Prostate gland (tissue), 2 donors: ENCODE results near the gene MCOLN1. TPM values are rescaled to one million over a fixed set of nuclear protein-coding genes. Genes with fewer than 3 reads are reported as not detected.

Experiments
- DNase-seq: peaks from one replicate; pipeline ENCODE4 v3.0.0-alpha.2; 2019; ENCODE audit warnings: low spot score
- H3K27ac ChIP-seq, 2 donors: fragments of 200-600 bp; sonication (generic); 2 replicates each; pipeline ENCODE4 v1.5.1; 2017 to 2019
- H3K27me3 ChIP-seq: fragments of 200-600 bp; sonication (generic); replicated peaks from 2 replicates; pipeline ENCODE4 v1.5.1; 2019; ENCODE audit not compliant: insufficient read depth
- H3K36me3 ChIP-seq, 2 donors: fragments of 200-600 bp; sonication (generic); 1 replicate in 1 of 2; 2 replicates in 1 of 2; pipeline versions ENCODE4 v1.5.1 to v1.8.1; 2017 to 2019
- H3K4me1 ChIP-seq: fragments of 200-600 bp; sonication (generic); replicated peaks from 2 replicates; pipeline ENCODE4 v1.5.1; 2019
- H3K4me3 ChIP-seq, 2 donors: fragments of 200-600 bp; sonication (generic); 2 replicates each; pipeline ENCODE4 v1.5.1; 2017 to 2019
- H3K9me3 ChIP-seq: fragments of 200-600 bp; sonication (generic); 2 replicates; pipeline ENCODE4 v1.5.1; 2017
- POLR2A ChIP-seq: fragments of 450-650 bp; IDR thresholded peaks from one replicate; pipeline ENCODE4 v1.6.1; 2016; ENCODE audit warnings: antibody characterized with exemption, mild to moderate bottlenecking
- POLR2AphosphoS5 ChIP-seq: sonication (generic); formaldehyde crosslinking; IDR thresholded peaks from one replicate; pipeline ENCODE4 v1.6.1; 2017; ENCODE audit warnings: antibody characterized with exemption
- WGBS: methylation state at CpG from one replicate; pipeline ENCODE4 v1.1.5; 2018; 5-methylcytosine and 5-hydroxymethylcytosine counted together
- intact Hi-C: fragments of 100-400 bp; cut with DNase I; formaldehyde crosslinking; loops from one replicate; pipeline ENCODE4 v1.14.2; 2022
- total RNA-seq, 2 donors: library from RNA; depleted of rRNA; stranded (reverse); fragments of >200 nt; gene quantifications; one replicate each; pipeline ENCODE4 v1.1.0, GENCODE V29; 2016
- TF ChIP-seq, protein P1 (sequence below), 4 experiments: fragments of 200-600 bp in 2 of 4; fragments of 450-650 bp in 2 of 4; sonication (generic) in 2 of 4; IDR thresholded peaks; 1 replicate in 3 of 4; 2 replicates in 1 of 4; pipeline ENCODE4 v1.5.1; 2016 to 2019; ENCODE audit warnings: antibody characterized with exemption in 4 of 4, mild to moderate bottlenecking in 2 of 4, moderate library complexity in 2 of 4

The MCOLN1 gene
- total RNA-seq, 2 donors from 2014 or later = 13.4 to 24.8 TPM

DNA sequence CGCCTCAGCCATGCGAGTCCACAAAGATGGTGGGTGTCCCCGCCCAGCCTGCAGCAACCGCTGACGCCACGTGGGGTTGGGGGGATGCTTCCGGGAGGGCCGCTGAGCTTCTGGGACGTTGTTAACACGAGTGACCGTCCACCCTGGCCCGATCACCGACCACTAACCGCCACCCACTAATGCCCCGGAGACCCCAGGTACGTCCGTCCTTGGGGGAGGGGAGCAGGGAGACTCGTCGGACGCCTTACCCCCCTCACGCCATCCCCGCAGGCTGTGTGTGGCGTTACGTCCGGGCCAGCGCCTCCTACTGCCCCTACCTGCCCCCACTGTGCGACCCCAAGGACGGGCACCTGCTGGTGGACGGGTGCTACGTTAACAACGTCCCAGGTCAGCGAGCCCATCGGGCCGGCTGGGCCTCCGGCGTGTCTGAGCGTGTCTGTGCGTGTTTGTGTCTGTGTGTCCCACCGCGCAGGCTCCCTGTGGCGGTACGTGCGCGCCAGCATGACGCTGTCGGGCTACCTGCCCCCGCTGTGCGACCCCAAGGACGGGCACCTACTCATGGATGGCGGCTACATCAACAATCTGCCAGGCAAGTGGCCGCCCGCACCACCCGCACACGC lies 34.4 kb downstream of the MCOLN1 start:
- Histone ChIP-seq H3K9me3 (no peaks in the 10 kb centered on the region), H3K4me3 (no peak overlapping the region), H3K4me1 (no peaks in the 10 kb centered on the region), H3K27ac (no peak overlapping the region), H3K27me3 (no peaks in the 10 kb centered on the region), H3K36me3 (peaks cover 12 to 13% of the 10 kb centered on the region in 2 donors)
- WGBS = 95% methylated on average over 53 of the region's 54 CpGs
- no peak for TF ChIP-seq POLR2AphosphoS5
- no peak for TF ChIP-seq POLR2A
- TF ChIP-seq, protein P1, sequence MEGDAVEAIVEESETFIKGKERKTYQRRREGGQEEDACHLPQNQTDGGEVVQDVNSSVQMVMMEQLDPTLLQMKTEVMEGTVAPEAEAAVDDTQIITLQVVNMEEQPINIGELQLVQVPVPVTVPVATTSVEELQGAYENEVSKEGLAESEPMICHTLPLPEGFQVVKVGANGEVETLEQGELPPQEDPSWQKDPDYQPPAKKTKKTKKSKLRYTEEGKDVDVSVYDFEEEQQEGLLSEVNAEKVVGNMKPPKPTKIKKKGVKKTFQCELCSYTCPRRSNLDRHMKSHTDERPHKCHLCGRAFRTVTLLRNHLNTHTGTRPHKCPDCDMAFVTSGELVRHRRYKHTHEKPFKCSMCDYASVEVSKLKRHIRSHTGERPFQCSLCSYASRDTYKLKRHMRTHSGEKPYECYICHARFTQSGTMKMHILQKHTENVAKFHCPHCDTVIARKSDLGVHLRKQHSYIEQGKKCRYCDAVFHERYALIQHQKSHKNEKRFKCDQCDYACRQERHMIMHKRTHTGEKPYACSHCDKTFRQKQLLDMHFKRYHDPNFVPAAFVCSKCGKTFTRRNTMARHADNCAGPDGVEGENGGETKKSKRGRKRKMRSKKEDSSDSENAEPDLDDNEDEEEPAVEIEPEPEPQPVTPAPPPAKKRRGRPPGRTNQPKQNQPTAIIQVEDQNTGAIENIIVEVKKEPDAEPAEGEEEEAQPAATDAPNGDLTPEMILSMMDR (IDR thresholded peaks at IDR 0.05) = no peak
- DNase-seq = no peak
- intact Hi-C loops = no loop called here

DNA sequence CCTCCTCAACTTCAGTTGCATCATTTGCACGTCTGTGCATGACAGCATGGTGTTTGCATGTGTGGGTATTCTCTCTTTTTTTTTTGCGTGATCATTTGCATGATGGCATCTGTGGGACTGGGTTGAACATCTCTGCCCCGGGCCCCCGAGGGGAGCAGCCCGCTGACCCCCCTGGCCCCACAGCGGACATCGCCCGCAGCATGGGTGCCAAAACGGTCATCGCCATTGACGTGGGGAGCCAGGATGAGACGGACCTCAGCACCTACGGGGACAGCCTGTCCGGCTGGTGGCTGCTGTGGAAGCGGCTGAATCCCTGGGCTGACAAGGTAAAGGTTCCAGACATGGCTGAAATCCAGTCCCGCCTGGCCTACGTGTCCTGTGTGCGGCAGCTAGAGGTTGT lies 36.2 kb downstream of the MCOLN1 start:
- 93% methylated on average over 18 of the region's 18 CpGs for WGBS
- intact Hi-C loops = no loop called here
- Histone ChIP-seq H3K36me3 (peaks cover 12 to 13% of the 10 kb centered on the region in 2 donors), H3K9me3 (no peaks in the 10 kb centered on the region), H3K4me1 (no peaks in the 10 kb centered on the region), H3K27me3 (no peaks in the 10 kb centered on the region), H3K4me3 (no peak overlapping the region), H3K27ac (no peak overlapping the region)
- DNase-seq = no peak
- TF ChIP-seq POLR2AphosphoS5 = no peak
- TF ChIP-seq, protein P1 (IDR thresholded peaks at IDR 0.05) = no peak
- TF ChIP-seq POLR2A = no peak

DNA sequence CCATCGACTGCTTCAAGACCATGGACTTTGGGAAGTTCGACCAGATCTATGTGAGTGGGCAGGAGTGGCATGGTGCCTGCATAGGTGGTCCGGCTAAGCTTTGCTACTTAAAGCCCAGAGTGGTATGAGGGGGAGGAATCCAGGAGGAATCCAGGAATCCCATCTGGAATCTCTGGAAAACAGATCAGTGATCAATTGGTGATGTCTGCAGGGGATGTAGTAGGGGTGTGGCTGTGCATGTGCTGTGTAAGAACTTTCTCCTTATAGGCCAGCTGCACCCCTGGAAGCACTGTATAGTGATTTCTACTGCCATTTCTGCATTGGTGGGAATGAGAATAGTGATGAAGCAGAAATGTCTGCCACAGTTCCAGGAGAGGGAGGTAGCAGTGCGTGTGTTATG lies 36.7 kb downstream of the MCOLN1 start:
- no peak for DNase-seq
- Histone ChIP-seq H3K4me1 (no peaks in the 10 kb centered on the region), H3K27ac (no peak overlapping the region), H3K4me3 (no peak overlapping the region), H3K36me3 (peaks cover 12 to 13% of the 10 kb centered on the region in 2 donors), H3K9me3 (no peaks in the 10 kb centered on the region), H3K27me3 (no peaks in the 10 kb centered on the region)
- intact Hi-C loops = no loop called here
- TF ChIP-seq POLR2A = no peak
- TF ChIP-seq, protein P1 (IDR thresholded peaks at IDR 0.05) = no peak
- TF ChIP-seq POLR2AphosphoS5 = no peak
- WGBS = 67% methylated on average over 4 of the region's 4 CpGs

DNA sequence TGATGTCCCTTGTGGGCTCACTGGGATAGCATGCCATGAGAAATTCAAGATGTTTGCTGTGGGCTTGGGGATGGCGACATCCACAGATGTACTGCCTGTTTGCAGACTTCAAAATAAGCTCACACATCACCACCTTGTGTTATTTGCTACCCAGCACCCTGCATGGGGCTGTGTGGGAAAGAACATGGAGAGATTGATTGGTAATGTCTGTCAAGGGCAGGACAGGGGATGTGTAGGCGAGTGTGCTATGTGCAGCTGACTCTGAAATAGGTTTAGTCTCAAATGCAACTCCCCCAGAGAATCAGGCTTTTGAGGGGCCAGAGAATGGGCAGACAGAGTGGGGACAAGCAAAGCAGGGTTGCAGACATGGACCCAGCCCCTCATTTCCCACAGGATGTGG lies 37.8 kb downstream of the MCOLN1 start:
- Histone ChIP-seq H3K4me3 (no peak overlapping the region), H3K36me3 (peaks cover 12 to 13% of the 10 kb centered on the region in 2 donors), H3K9me3 (no peaks in the 10 kb centered on the region), H3K27me3 (no peaks in the 10 kb centered on the region), H3K4me1 (no peaks in the 10 kb centered on the region), H3K27ac (no peak overlapping the region)
- WGBS = 85% methylated on average over 2 of the region's 2 CpGs
- no peak for DNase-seq
- intact Hi-C loops = no loop called here
- TF ChIP-seq POLR2A = no peak
- TF ChIP-seq POLR2AphosphoS5 = no peak
- TF ChIP-seq, protein P1 (IDR thresholded peaks at IDR 0.05) = no peak

DNA sequence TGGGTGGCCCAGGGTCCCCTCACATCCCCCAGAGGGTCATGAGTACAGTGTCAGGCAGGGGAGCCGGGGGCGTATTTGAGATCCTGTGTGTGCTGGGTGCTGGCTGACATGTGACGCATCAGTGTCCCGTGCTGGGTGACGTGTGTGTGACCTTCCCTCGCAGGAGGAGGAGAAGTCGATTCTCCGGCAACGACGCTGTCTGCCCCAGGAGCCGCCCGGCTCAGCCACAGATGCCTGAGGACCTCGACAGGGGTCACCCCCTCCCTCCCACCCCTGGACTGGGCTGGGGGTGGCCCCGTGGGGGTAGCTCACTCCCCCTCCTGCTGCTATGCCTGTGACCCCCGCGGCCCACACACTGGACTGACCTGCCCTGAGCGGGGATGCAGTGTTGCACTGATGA lies 38.9 kb downstream of the MCOLN1 start:
- no peak for DNase-seq
- TF ChIP-seq, protein P1 (IDR thresholded peaks at IDR 0.05) = no peak
- TF ChIP-seq POLR2AphosphoS5 (no peak), POLR2A (no peak)
- Histone ChIP-seq H3K4me1 (no peaks in the 10 kb centered on the region), H3K36me3 (peaks cover 12 to 13% of the 10 kb centered on the region in 2 donors), H3K27me3 (no peaks in the 10 kb centered on the region), H3K4me3 (no peak overlapping the region), H3K27ac (no peak overlapping the region), H3K9me3 (no peaks in the 10 kb centered on the region)
- intact Hi-C loops = no loop called here
- 93% methylated on average over 17 of the region's 17 CpGs for WGBS
